ENCODE results near the gene TMBIM6.
"Not testable (repeated sequence)": the region's sequence is repeated elsewhere in the genome, so short reads cannot be mapped to it uniquely, and the experiment has no call there.

Gene TMBIM6

GRCh38 chr12:49740930-49741881, at the start of gene TMBIM6:
Gene TMBIM6, plus strand, starts transcription at chr12:49741557. Its CDS starts 10,937 bp downstream, at chr12:49752494.
- peak; percentile 100 for DNase-seq (ENCODE audit: low read depth)

- no peak for DNase-seq (ENCODE audit: low read depth)
These were observed 48.5 kb upstream of the TMBIM6 start for GRCh38 chr12:49692851-49693250.

- DNase-seq (ENCODE audit: low read depth), result no peak
These were observed 47.4 kb upstream of the TMBIM6 start for GRCh38 chr12:49693931-49694444.

GRCh38 chr12:49696723-49697122, 44.6 kb upstream of the TMBIM6 start:
- no peak for DNase-seq (ENCODE audit: low read depth)

GRCh38 chr12:49697808-49698207, 43.5 kb upstream of the TMBIM6 start:
- no peak for DNase-seq (ENCODE audit: low read depth)

- DNase-seq (ENCODE audit: low read depth), result no peak
These were observed 42.5 kb upstream of the TMBIM6 start for GRCh38 chr12:49698619-49699545.

GRCh38 chr12:49702009-49702408, 39.3 kb upstream of the TMBIM6 start:
- DNase-seq (ENCODE audit: low read depth), result no peak

- no peak for DNase-seq (ENCODE audit: low read depth)
These were observed 38.6 kb upstream of the TMBIM6 start for GRCh38 chr12:49702676-49703215.

GRCh38 chr12:49703647-49704137, 37.7 kb upstream of the TMBIM6 start:
- no peak for DNase-seq (ENCODE audit: low read depth)

GRCh38 chr12:49705479-49706134, 35.8 kb upstream of the TMBIM6 start:
- no peak for DNase-seq (ENCODE audit: low read depth)

GRCh38 chr12:49706351-49707127, 34.8 kb upstream of the TMBIM6 start:
- DNase-seq (ENCODE audit: low read depth), result no peak

- DNase-seq (ENCODE audit: low read depth), result no peak
These were observed 34.1 kb upstream of the TMBIM6 start, which contains the start of gene FMNL3 for GRCh38 chr12:49707128-49707811. Gene FMNL3, minus strand, starts transcription at chr12:49707405. Its CDS starts 225 bp downstream, at chr12:49707180.

GRCh38 chr12:49707812-49708147, 33.6 kb upstream of the TMBIM6 start:
- no peak for DNase-seq (ENCODE audit: low read depth)

GRCh38 chr12:49708851-49709250, 32.5 kb upstream of the TMBIM6 start:
- no peak for DNase-seq (ENCODE audit: low read depth)

GRCh38 chr12:49713952-49714351, 27.4 kb upstream of the TMBIM6 start:
- not testable (repeated sequence) for DNase-seq (ENCODE audit: low read depth)

GRCh38 chr12:49716553-49716952, 24.8 kb upstream of the TMBIM6 start:
- DNase-seq (ENCODE audit: low read depth), result no peak

- not testable (repeated sequence) for DNase-seq (ENCODE audit: low read depth)
These were observed 23.6 kb upstream of the TMBIM6 start for GRCh38 chr12:49717800-49718199.

- no peak for DNase-seq (ENCODE audit: low read depth)
These were observed 21.1 kb upstream of the TMBIM6 start for GRCh38 chr12:49720214-49720613.

- not testable (repeated sequence) for DNase-seq (ENCODE audit: low read depth)
These were observed 20.0 kb upstream of the TMBIM6 start for GRCh38 chr12:49721355-49721754.

- no peak for DNase-seq (ENCODE audit: low read depth)
These were observed 12.9 kb upstream of the TMBIM6 start for GRCh38 chr12:49728446-49728845.

Data from non-pigmented ciliary epithelial cell (primary cell).